HG03558 (cell line): ENCODE data around the gene LCLAT1.

Experiments
- ATAC-seq: cut with Tn5 transposase; IDR thresholded peaks from one replicate; pipeline ENCODE4 v1.9.1; 2021; ENCODE audit warnings: moderate number of reproducible peaks; ENCODE audit not compliant: unreplicated experiment; ENCODE audit errors: extremely low read depth

LCLAT1 gene

GRCh38 chr2:30656079-30656478 lies 209.0 kb downstream of the LCLAT1 start:
- ATAC-seq: no peak

- ATAC-seq: no peak
Observed at GRCh38 chr2:30661173-30662107, 214.4 kb downstream of the LCLAT1 start.

- no peak for ATAC-seq
Observed at GRCh38 chr2:30662268-30663131, 215.5 kb downstream of the LCLAT1 start.

GRCh38 chr2:30663321-30663720 lies 216.3 kb downstream of the LCLAT1 start:
- ATAC-seq: no peak

GRCh38 chr2:30663806-30664205 lies 216.8 kb downstream of the LCLAT1 start:
- ATAC-seq: no peak

GRCh38 chr2:30664761-30665358 lies 217.8 kb downstream of the LCLAT1 start:
- ATAC-seq: no peak

- no peak for ATAC-seq
Observed at GRCh38 chr2:30665761-30666265, 218.8 kb downstream of the LCLAT1 start.

- ATAC-seq: no peak
Observed at GRCh38 chr2:30666266-30666874, 219.3 kb downstream of the LCLAT1 start.

- no peak for ATAC-seq
Observed at GRCh38 chr2:30670453-30670852, 223.4 kb downstream of the LCLAT1 start.

- no peak for ATAC-seq
Observed at GRCh38 chr2:30673127-30673526, 226.1 kb downstream of the LCLAT1 start.

GRCh38 chr2:30675758-30676157 lies 228.7 kb downstream of the LCLAT1 start:
- no peak for ATAC-seq

- ATAC-seq: no peak
Observed at GRCh38 chr2:30677231-30677630, 230.2 kb downstream of the LCLAT1 start.

- ATAC-seq: no peak
Observed at GRCh38 chr2:30677861-30678385, 230.9 kb downstream of the LCLAT1 start.

GRCh38 chr2:30678410-30679137 lies 231.5 kb downstream of the LCLAT1 start:
- ATAC-seq: no peak

GRCh38 chr2:30679426-30680088 lies 232.5 kb downstream of the LCLAT1 start:
- no peak for ATAC-seq

- no peak for ATAC-seq
Observed at GRCh38 chr2:30680121-30680520, 233.1 kb downstream of the LCLAT1 start.

- ATAC-seq: no peak
Observed at GRCh38 chr2:30681022-30681421, 234.0 kb downstream of the LCLAT1 start.

- no peak for ATAC-seq
Observed at GRCh38 chr2:30683236-30683956, 236.3 kb downstream of the LCLAT1 start.
